Measurements from ENCODE around the gene NCOA5.

NCOA5 gene

GRCh38 chr20:46089417-46090388 is at the start of gene NCOA5:
Gene NCOA5 (minus strand): TSS chr20:46089962. CDS start chr20:46079424, 10,538 bp downstream.
- peak; percentile 73 for DNase-seq

GRCh38 chr20:46139266-46139889 is 49.6 kb upstream of the NCOA5 start:
- no peak for DNase-seq

GRCh38 chr20:46137816-46138215 is 48.1 kb upstream of the NCOA5 start:
- no peak for DNase-seq

GRCh38 chr20:46135856-46136633 is 46.3 kb upstream of the NCOA5 start:
- DNase-seq = no peak

- no peak for DNase-seq
Measured at GRCh38 chr20:46134716-46135115, 45.0 kb upstream of the NCOA5 start.

- no peak for DNase-seq
Measured at GRCh38 chr20:46133886-46134654, 44.3 kb upstream of the NCOA5 start.

- no peak for DNase-seq
Measured at GRCh38 chr20:46132705-46133120, 43.0 kb upstream of the NCOA5 start.

GRCh38 chr20:46131396-46131795 is 41.6 kb upstream of the NCOA5 start:
- DNase-seq = no peak

GRCh38 chr20:46130534-46130933 is 40.8 kb upstream of the NCOA5 start:
- DNase-seq = no peak

- DNase-seq = no peak
Measured at GRCh38 chr20:46129955-46130481, 40.3 kb upstream of the NCOA5 start.

- no peak for DNase-seq
Measured at GRCh38 chr20:46128310-46129151, 38.8 kb upstream of the NCOA5 start.

GRCh38 chr20:46127396-46128010 is 37.7 kb upstream of the NCOA5 start:
- DNase-seq = no peak

- DNase-seq = no peak
Measured at GRCh38 chr20:46126440-46127056, 36.8 kb upstream of the NCOA5 start.

GRCh38 chr20:46123482-46124245 is 33.9 kb upstream of the NCOA5 start:
- no peak for DNase-seq

- DNase-seq = no peak
Measured at GRCh38 chr20:46122516-46123481, 33.0 kb upstream of the NCOA5 start.

GRCh38 chr20:46122071-46122470 is 32.3 kb upstream of the NCOA5 start:
- DNase-seq = no peak

GRCh38 chr20:46121184-46121930 is 31.6 kb upstream of the NCOA5 start:
- no peak for DNase-seq

GRCh38 chr20:46120136-46120535 is 30.4 kb upstream of the NCOA5 start:
- no peak for DNase-seq
